Skin of body (tissue), 3 donors: Measurements from ENCODE around the gene CBX1. TPM values are rescaled to one million over a fixed set of nuclear protein-coding genes. Genes with fewer than 3 reads are reported as not detected.

Source experiments
- DNase-seq: peaks from one replicate; lab custom pipeline; 2025; lab: John Stamatoyannopoulos, UW
- small RNA-seq: library from RNA; depleted of rRNA; stranded (forward); fragments of <200 nt; gene quantifications from one replicate; pipeline ENCODE3, GENCODE V24; 2014; ENCODE audit warnings: low replicate concordance
- total RNA-seq: library from RNA; depleted of rRNA; stranded (reverse); fragments of >200 nt; gene quantifications from one replicate; pipeline ENCODE4 v1.2.3, GENCODE V29; 2014

Gene CBX1
- total RNA-seq, 1 donor from 2014 or later, result 44.2 TPM

- DNase-seq, result no peak
Measured at GRCh38 chr17:48027322-48027981, 73.8 kb downstream of the CBX1 start.

GRCh38 chr17:48026502-48027321, 74.6 kb downstream of the CBX1 start:
- peak; percentile 78 for DNase-seq

GRCh38 chr17:48025904-48026501, 75.3 kb downstream of the CBX1 start:
- no peak for DNase-seq

- peak; percentile 99 for DNase-seq
Measured at GRCh38 chr17:48025040-48025903, 76.0 kb downstream of the CBX1 start.

GRCh38 chr17:48024149-48025039, 76.9 kb downstream of the CBX1 start:
- DNase-seq, result peak; percentile 69

GRCh38 chr17:48023400-48024148, 77.7 kb downstream of the CBX1 start:
- peak; percentile 17 for DNase-seq

- no peak for DNase-seq
Measured at GRCh38 chr17:48022901-48023300, 78.4 kb downstream of the CBX1 start.

- no peak for DNase-seq
Measured at GRCh38 chr17:48021934-48022333, 79.3 kb downstream of the CBX1 start.

Small RNA genes lying within 50 kb of the gene (small RNA-seq; reads per million reads assigned to genes)
- gene AC004477.2 (not detected), gene MIR152 (243 reads per million, percentile 97 among the genes with 10 or more reads in this experiment), gene RNU6-1201P (not detected)

Other genes starting within 250 kb of the CBX1 start
- gene SP2, start 205.2 kb downstream of the CBX1 start, total RNA-seq, result 2.1 TPM
- gene PNPO, start 159.9 kb downstream of the CBX1 start, total RNA-seq, result 8.1 TPM
- 1.7 TPM for gene PRR15L, start 143.6 kb downstream of the CBX1 start, total RNA-seq
- 126 TPM for gene CDK5RAP3, start 130.4 kb downstream of the CBX1 start, total RNA-seq
- 43.1 TPM for gene COPZ2, start 63.7 kb downstream of the CBX1 start, total RNA-seq
- gene NFE2L1, start 53.1 kb downstream of the CBX1 start, total RNA-seq, result 59.0 TPM
- 9.0 TPM for gene SNX11, start 6.3 kb upstream of the CBX1 start, total RNA-seq